GM23338 (cell line): ENCODE results near the gene WDR62. TPM values are rescaled to one million over a fixed set of nuclear protein-coding genes. Genes with fewer than 3 reads are reported as not detected.

Source experiments
- ATAC-seq: fragments of 200-7000 bp; cut with Tn5 transposase; 3 replicates; pipeline ENCODE4 v1.9.1; 2020
- DNase-seq: peaks from one replicate; pipeline ENCODE4 v3.0.0-alpha.2; 2015; ENCODE audit warnings: low spot score
- H2AFZ ChIP-seq: fragments of 200-600 bp; sonication (generic); 2 replicates; pipeline ENCODE4 v1.8.0; 2016; ENCODE audit warnings: antibody characterized with exemption, mild to moderate bottlenecking, moderate library complexity
- H3F3A ChIP-seq: fragments of 200-600 bp; sonication (generic); replicated peaks from 2 replicates; pipeline ENCODE4 v1.8.0; 2017; ENCODE audit warnings: antibody characterized with exemption, mixed run types, low read depth
- H3K27ac ChIP-seq: fragments of 200-600 bp; sonication (generic); 2 replicates; pipeline ENCODE4 v1.6.1; 2016; ENCODE audit warnings: low read depth
- H3K27me3 ChIP-seq: fragments of 200-600 bp; sonication (generic); 2 replicates; pipeline ENCODE4 v1.8.0; 2016; ENCODE audit warnings: mild to moderate bottlenecking, mixed run types, moderate library complexity; ENCODE audit not compliant: insufficient read depth
- H3K36me3 ChIP-seq: fragments of 200-600 bp; sonication (generic); 2 replicates; pipeline ENCODE4 v1.8.0; 2016; ENCODE audit warnings: mild to moderate bottlenecking; ENCODE audit not compliant: insufficient read depth
- H3K4me1 ChIP-seq: fragments of 200-600 bp; sonication (generic); 2 replicates; pipeline ENCODE4 v1.8.0; 2016; ENCODE audit warnings: mild to moderate bottlenecking, moderate library complexity; ENCODE audit not compliant: insufficient read depth
- H3K4me2 ChIP-seq: fragments of 200-600 bp; sonication (generic); 2 replicates; pipeline ENCODE4 v1.7.1; 2017; ENCODE audit warnings: mixed run types
- H3K4me3 ChIP-seq: fragments of 200-600 bp; sonication (generic); 2 replicates; pipeline ENCODE4 v1.6.1; 2016; ENCODE audit warnings: mixed run types
- H3K79me2 ChIP-seq: fragments of 200-600 bp; sonication (generic); replicated peaks from 2 replicates; pipeline ENCODE4 v1.8.0; 2017; ENCODE audit warnings: mild to moderate bottlenecking; ENCODE audit not compliant: insufficient read depth
- H3K9me2 ChIP-seq: fragments of 200-600 bp; sonication (generic); 2 replicates; pipeline ENCODE4 v1.8.0; 2017; ENCODE audit not compliant: insufficient read depth
- H4K20me1 ChIP-seq: fragments of 200-600 bp; sonication (generic); replicated peaks from 2 replicates; pipeline ENCODE4 v1.8.0; 2017; ENCODE audit warnings: mild to moderate bottlenecking; ENCODE audit not compliant: insufficient read depth
- H3K27ac Mint-ChIP-seq: 2 replicates; pipeline ENCODE4 v1.8.0; 2020; ENCODE audit warnings: inconsistent platforms, mild to moderate bottlenecking, moderate library complexity, mixed read lengths
- H3K27me3 Mint-ChIP-seq: 3 replicates; pipeline ENCODE4 v1.8.0; 2022; ENCODE audit warnings: low read depth, mild to moderate bottlenecking, moderate library complexity, mixed read lengths, inconsistent platforms; ENCODE audit not compliant: insufficient read depth, poor library complexity
- H3K36me3 Mint-ChIP-seq: 3 replicates; pipeline ENCODE4 v1.8.0; 2021; ENCODE audit warnings: low read depth, mild to moderate bottlenecking, inconsistent platforms, moderate library complexity, mixed read lengths
- H3K4me1 Mint-ChIP-seq: 3 replicates; pipeline ENCODE4 v1.8.0; 2020; ENCODE audit warnings: mild to moderate bottlenecking, inconsistent platforms, mixed read lengths
- H3K4me3 Mint-ChIP-seq: 3 replicates; pipeline ENCODE4 v1.8.0; 2021; ENCODE audit warnings: moderate library complexity, mild to moderate bottlenecking, inconsistent platforms, mixed read lengths
- H3K9me3 Mint-ChIP-seq: 3 replicates; pipeline ENCODE4 v1.8.0; 2020; ENCODE audit warnings: moderate library complexity, mild to moderate bottlenecking, inconsistent platforms, mixed read lengths
- CREB1 ChIP-seq: fragments of 250-450 bp; sonication (Bioruptor Pico); IDR thresholded peaks from 2 replicates; pipeline ENCODE4 v1.5.0; 2020; ENCODE audit warnings: low read depth, mild to moderate bottlenecking, moderate library complexity
- CTCF ChIP-seq, 2 experiments: fragments of 200-600 bp in 1 of 2; sonication (generic) in 1 of 2; conservative IDR thresholded peaks; 2 replicates each; pipeline versions ENCODE4 v1.5.1 to v1.6.1; 2016 to 2017; ENCODE audit warnings: antibody characterized with exemption in 2 of 2, low read depth in 2 of 2, mild to moderate bottlenecking in 2 of 2, moderate library complexity in 1 of 2
- ETS1 ChIP-seq: IDR thresholded peaks from 2 replicates; pipeline ENCODE4 v1.6.1; 2016; ENCODE audit warnings: antibody characterized with exemption
- EZH2 ChIP-seq: fragments of 200-600 bp; sonication (generic); IDR thresholded peaks from one replicate; pipeline ENCODE4 v1.8.0; 2017; ENCODE audit warnings: antibody characterized with exemption, mild to moderate bottlenecking, low read depth; ENCODE audit not compliant: unreplicated experiment
- EZH2phosphoT487 ChIP-seq: fragments of 200-600 bp; sonication (generic); IDR thresholded peaks from one replicate; pipeline ENCODE4 v1.8.1; 2018; ENCODE audit warnings: antibody characterized with exemption; ENCODE audit not compliant: unreplicated experiment
- JUNB ChIP-seq: IDR thresholded peaks from one replicate; pipeline ENCODE4 v1.6.1; 2016; ENCODE audit warnings: antibody characterized with exemption; ENCODE audit not compliant: unreplicated experiment
- NANOG ChIP-seq: IDR thresholded peaks from 2 replicates; pipeline ENCODE4 v1.6.1; 2016; ENCODE audit warnings: antibody characterized with exemption, borderline replicate concordance
- POLR2AphosphoS5 ChIP-seq: IDR thresholded peaks from 2 replicates; pipeline ENCODE4 v1.6.1; 2016; ENCODE audit warnings: antibody characterized with exemption, low read depth
- REST ChIP-seq: IDR thresholded peaks from one replicate; pipeline ENCODE4 v1.6.1; 2018; ENCODE audit warnings: antibody characterized with exemption; ENCODE audit not compliant: unreplicated experiment
- STAT1 ChIP-seq: IDR thresholded peaks from one replicate; pipeline ENCODE4 v1.6.1; 2016; ENCODE audit warnings: antibody characterized with exemption; ENCODE audit not compliant: unreplicated experiment
- ZNF114 ChIP-seq: fragments of 250-450 bp; sonication (Bioruptor Pico); IDR thresholded peaks from 2 replicates; pipeline ENCODE4 v1.5.0; 2020; ENCODE audit warnings: mild to moderate bottlenecking, moderate library complexity
- ZNF331 ChIP-seq: fragments of 250-450 bp; sonication (Bioruptor Pico); IDR thresholded peaks from 2 replicates; pipeline ENCODE4 v1.5.0; 2020; ENCODE audit warnings: low read depth, mild to moderate bottlenecking, moderate library complexity
- ZNF462 ChIP-seq: fragments of 250-450 bp; sonication (Bioruptor Pico); IDR thresholded peaks from 2 replicates; pipeline ENCODE4 v1.5.0; 2020; ENCODE audit warnings: mild to moderate bottlenecking, moderate library complexity
- polyA plus RNA-seq: library from polyadenylated mRNA; unstranded; fragments of >200 nt; fragmentation: Nextera tagmentation; extraction: Ambion mirVana; gene quantifications from 2 replicates; pipeline ENCODE4 v1.2.1, GENCODE V29; 2016
- total RNA-seq: library from RNA; depleted of rRNA; stranded (reverse); fragments of >200 nt; shearing (Covaris generic); gene quantifications from 2 replicates; pipeline ENCODE4 v1.2.3, GENCODE V29; 2014

WDR62 gene
- total and polyA plus RNA-seq, 2 experiments from 2014 or later, result 14.1 to 45.4 TPM

- H3F3A ChIP-seq, result 0 out of 2 replicates have a peak, but pooled peaks cover 11% of the 10 kb centered on the region
- H3K36me3 Mint-ChIP-seq, result peaks cover 69% of the 10 kb centered on the region
- ATAC-seq (no peak), DNase-seq (no peak)
- no peaks in the 10 kb centered on the region for H3K27me3 ChIP-seq
- H3K9me3 Mint-ChIP-seq, result no peaks in the 10 kb centered on the region
- no peak overlapping the region for H3K4me3 ChIP-seq
- peaks cover 6% of the 10 kb centered on the region for H3K27me3 Mint-ChIP-seq
- no peaks in the 10 kb centered on the region for H3K4me1 ChIP-seq
- H3K79me2 ChIP-seq, result no peaks in the 10 kb centered on the region
- TF ChIP-seq POLR2AphosphoS5 (no peak), EZH2phosphoT487 (no peak), REST (no peak), STAT1 (no peak), EZH2 (no peak), NANOG (no peak), ZNF462 (CRISPR knock-in tag) (no peak), JUNB (no peak), CREB1 (no peak), ZNF331 (CRISPR knock-in tag) (no peak), ZNF114 (no peak), CTCF (conservative IDR thresholded peaks at IDR 0.05; ENCODE audit: low read depth in 2 of 2) (no peak), ETS1 (no peak)
- H3K9me2 ChIP-seq, result no peaks in the 10 kb centered on the region
- H3K27ac ChIP-seq, result no peak overlapping the region
- peaks cover 20% of the 10 kb centered on the region for H4K20me1 ChIP-seq
- H3K4me1 Mint-ChIP-seq, result no peaks in the 10 kb centered on the region
- no peak overlapping the region for H2AFZ ChIP-seq
- H3K36me3 ChIP-seq, result peaks cover 30% of the 10 kb centered on the region
- H3K4me3 Mint-ChIP-seq, result no peak overlapping the region
- no peak overlapping the region for H3K4me2 ChIP-seq
- no peak overlapping the region for H3K27ac Mint-ChIP-seq
These were observed 26.7 kb downstream of the WDR62 start for GRCh38 chr19:36081385-36081784.
